Activated naive CD8-positive, alpha-beta T cell treated with anti-CD3 and anti-CD28 coated beads, Interleukin-2, amount 50 U/mL, for 24 hours (primary cell): Measurements from ENCODE around the gene TCF3.
"Not testable (repeated sequence)": the region's sequence is repeated elsewhere in the genome, so short reads cannot be mapped to it uniquely, and the experiment has no call there.

Source experiments
- ATAC-seq: fragments of 150-1000 bp; cut with Tn5 transposase; one replicate; pipeline ENCODE4 v1.10.0; 2021
- DNase-seq: peaks from one replicate; pipeline ENCODE4 v3.0.0; 2021
- H3K27ac Mint-ChIP-seq: one replicate; pipeline ENCODE4 v1.8.0; 2021; ENCODE audit warnings: mild to moderate bottlenecking, mixed read lengths
- H3K27me3 Mint-ChIP-seq: one replicate; pipeline ENCODE4 v1.8.0; 2021; ENCODE audit warnings: mixed read lengths
- H3K36me3 Mint-ChIP-seq: one replicate; pipeline ENCODE4 v1.8.0; 2021; ENCODE audit warnings: low read depth, mixed read lengths
- H3K4me1 Mint-ChIP-seq: one replicate; pipeline ENCODE4 v1.8.0; 2021; ENCODE audit warnings: mixed read lengths
- H3K4me3 Mint-ChIP-seq: one replicate; pipeline ENCODE4 v1.8.0; 2021; ENCODE audit warnings: mild to moderate bottlenecking, moderate library complexity, mixed read lengths
- H3K9me3 Mint-ChIP-seq: one replicate; pipeline ENCODE4 v1.8.0; 2021; ENCODE audit warnings: mixed read lengths

The TCF3 gene

GRCh38 chr19:1652471-1653299, at the start of gene TCF3:
Gene TCF3, minus strand, starts transcription at chr19:1652615. Its CDS starts 2,367 bp downstream, at chr19:1650248.
- Mint-ChIP-seq H3K27ac (peak within 1 kb of the TSS; percentile 94), H3K27me3 (no peaks in the 10 kb centered on the region), H3K4me1 (peaks cover 35% of the 10 kb centered on the region), H3K9me3 (no peaks in the 10 kb centered on the region), H3K36me3 (no peaks in the 10 kb centered on the region), H3K4me3 (peak within 1 kb of the TSS; percentile 92)
- ATAC-seq (peak; percentile 87), DNase-seq (peak; percentile 97)

- Mint-ChIP-seq H3K9me3 (peaks cover 11% of the 10 kb centered on the region), H3K36me3 (peaks cover 3% of the 10 kb centered on the region), H3K4me3 (no peak overlapping the region), H3K4me1 (peaks cover 5% of the 10 kb centered on the region), H3K27me3 (peaks cover 31% of the 10 kb centered on the region), H3K27ac (no peak overlapping the region)
- ATAC-seq: no peak
- DNase-seq: no peak
Measured at GRCh38 chr19:1700733-1701663, 48.6 kb upstream of the TCF3 start.

- Mint-ChIP-seq H3K27me3 (peaks cover 27% of the 10 kb centered on the region), H3K36me3 (peaks cover 7% of the 10 kb centered on the region), H3K4me1 (peaks cover 5% of the 10 kb centered on the region), H3K27ac (no peak overlapping the region), H3K4me3 (no peak overlapping the region), H3K9me3 (peaks cover 9% of the 10 kb centered on the region)
- no peak for ATAC-seq
- DNase-seq: no peak
Measured at GRCh38 chr19:1699998-1700732, 47.8 kb upstream of the TCF3 start.

DNA sequence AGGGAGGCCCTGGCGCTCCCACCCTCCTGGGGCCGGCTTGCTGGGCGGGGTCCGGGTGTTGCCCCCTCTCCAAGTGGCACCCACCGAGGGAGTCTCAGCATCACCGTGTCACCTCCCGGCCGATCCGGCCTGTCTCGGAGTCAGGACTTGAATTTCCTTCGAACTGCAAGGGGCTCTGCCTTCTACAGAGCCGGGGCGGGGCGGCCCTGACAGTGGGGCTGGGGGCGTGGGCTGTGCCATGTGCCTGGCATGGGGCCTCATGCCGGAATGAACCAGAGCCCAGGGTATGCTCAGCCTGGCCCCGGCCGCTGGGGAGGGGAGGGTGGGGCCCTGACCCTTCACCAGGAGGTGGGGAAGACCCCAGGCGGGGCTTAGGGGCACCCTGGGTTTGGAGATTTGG, 47.0 kb upstream of the TCF3 start:
- peaks cover 5% of the 10 kb centered on the region for H3K4me1 Mint-ChIP-seq
- H3K9me3 Mint-ChIP-seq: peaks cover 3% of the 10 kb centered on the region
- ATAC-seq (no peak), DNase-seq (no peak)
- H3K36me3 Mint-ChIP-seq: peaks cover 8% of the 10 kb centered on the region
- H3K27me3 Mint-ChIP-seq: peaks cover 21% of the 10 kb centered on the region
- no peak overlapping the region for H3K27ac Mint-ChIP-seq
- H3K4me3 Mint-ChIP-seq: no peak overlapping the region

- Mint-ChIP-seq H3K27me3 (peaks cover 19% of the 10 kb centered on the region), H3K36me3 (peaks cover 7% of the 10 kb centered on the region), H3K4me1 (peaks cover 5% of the 10 kb centered on the region), H3K27ac (no peak overlapping the region), H3K9me3 (no peaks in the 10 kb centered on the region), H3K4me3 (no peak overlapping the region)
- ATAC-seq: no peak
- DNase-seq: no peak
Measured at GRCh38 chr19:1698636-1699035, 46.2 kb upstream of the TCF3 start.

DNA sequence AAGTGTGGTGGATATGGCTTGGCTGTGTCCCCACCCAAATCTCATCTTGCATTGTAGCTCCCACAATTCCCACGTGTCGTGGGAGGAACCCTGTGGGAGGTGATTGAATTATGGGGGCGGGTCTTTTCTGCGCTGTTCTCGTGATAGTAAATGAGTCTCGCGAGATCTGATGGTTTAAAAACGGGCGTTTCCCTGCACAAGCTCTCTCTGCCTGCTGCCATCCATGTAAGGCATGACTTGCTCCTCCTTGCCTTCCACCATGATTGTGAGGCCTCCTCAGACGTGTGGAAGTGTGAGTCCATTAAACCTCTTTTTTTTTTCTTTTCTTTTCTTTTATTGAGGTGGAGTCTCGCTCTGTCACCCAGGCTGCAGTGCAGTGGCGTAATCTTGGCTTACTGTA, 43.1 kb upstream of the TCF3 start:
- H3K36me3 Mint-ChIP-seq, H3K9me3 Mint-ChIP-seq, DNase-seq, ATAC-seq, H3K4me3 Mint-ChIP-seq, H3K4me1 Mint-ChIP-seq, H3K27ac Mint-ChIP-seq: not testable (repeated sequence)
- peaks cover 17% of the 10 kb centered on the region for H3K27me3 Mint-ChIP-seq

- no peaks in the 10 kb centered on the region for H3K4me1 Mint-ChIP-seq
- DNase-seq (no peak), ATAC-seq (no peak)
- H3K27ac Mint-ChIP-seq: no peak overlapping the region
- H3K27me3 Mint-ChIP-seq: peaks cover 32% of the 10 kb centered on the region
- peaks cover 7% of the 10 kb centered on the region for H3K36me3 Mint-ChIP-seq
- H3K9me3 Mint-ChIP-seq: no peaks in the 10 kb centered on the region
- H3K4me3 Mint-ChIP-seq: no peak overlapping the region
Measured at GRCh38 chr19:1691589-1692290, 39.3 kb upstream of the TCF3 start.

- Mint-ChIP-seq H3K27ac (no peak overlapping the region), H3K36me3 (peaks cover 7% of the 10 kb centered on the region), H3K4me3 (no peak overlapping the region), H3K27me3 (peaks cover 32% of the 10 kb centered on the region), H3K9me3 (no peaks in the 10 kb centered on the region), H3K4me1 (no peaks in the 10 kb centered on the region)
- DNase-seq: peak; percentile 81
- ATAC-seq: peak; percentile 49
Measured at GRCh38 chr19:1690699-1691307, 38.4 kb upstream of the TCF3 start.

DNA sequence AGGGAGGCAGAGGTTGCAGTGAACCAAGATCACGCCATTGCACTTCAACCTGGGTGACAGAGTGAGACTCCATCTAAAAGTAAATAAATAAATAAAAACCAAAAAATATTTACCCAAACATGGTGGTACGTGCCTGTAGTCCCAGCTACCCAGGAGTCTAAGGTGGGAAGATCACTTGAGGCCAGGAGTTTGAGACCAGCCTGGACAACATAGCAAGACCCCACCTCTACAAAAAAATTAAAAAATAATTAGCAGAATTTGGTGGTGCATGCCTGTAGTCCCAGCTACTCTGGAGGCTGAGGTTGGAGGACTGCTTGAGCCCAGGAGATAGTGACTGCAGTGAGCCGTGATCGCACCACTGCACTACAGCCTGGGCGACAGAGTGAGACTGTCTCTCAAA, 33.4 kb upstream of the TCF3 start:
- not testable (repeated sequence) for H3K36me3 Mint-ChIP-seq, H3K4me1 Mint-ChIP-seq, H3K9me3 Mint-ChIP-seq, DNase-seq, ATAC-seq, H3K27ac Mint-ChIP-seq, H3K4me3 Mint-ChIP-seq
- peaks cover 32% of the 10 kb centered on the region for H3K27me3 Mint-ChIP-seq

DNA sequence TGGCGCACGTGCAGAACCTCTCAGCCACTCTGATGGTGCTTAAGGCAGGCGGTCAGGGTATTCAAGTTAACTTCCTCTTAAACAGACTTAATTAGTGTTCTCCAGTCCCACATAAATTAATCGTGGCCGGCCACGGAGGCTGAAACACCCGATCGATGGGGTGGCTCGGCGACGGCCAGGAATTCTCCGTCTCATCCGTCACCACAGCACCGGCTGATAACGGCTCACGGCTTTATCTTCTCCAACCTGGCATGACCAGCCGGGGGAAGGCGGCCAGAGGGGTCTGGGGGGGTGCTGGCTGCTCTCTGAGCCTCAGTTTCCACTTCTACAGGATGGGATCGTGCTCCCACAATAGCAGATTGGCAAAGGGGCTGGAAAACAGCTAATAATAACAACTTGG, 32.6 kb upstream of the TCF3 start:
- Mint-ChIP-seq H3K36me3 (no peaks in the 10 kb centered on the region), H3K27me3 (peaks cover 32% of the 10 kb centered on the region), H3K4me3 (no peak overlapping the region), H3K27ac (no peak overlapping the region), H3K4me1 (no peaks in the 10 kb centered on the region), H3K9me3 (no peaks in the 10 kb centered on the region)
- no peak for DNase-seq
- ATAC-seq: no peak

DNA sequence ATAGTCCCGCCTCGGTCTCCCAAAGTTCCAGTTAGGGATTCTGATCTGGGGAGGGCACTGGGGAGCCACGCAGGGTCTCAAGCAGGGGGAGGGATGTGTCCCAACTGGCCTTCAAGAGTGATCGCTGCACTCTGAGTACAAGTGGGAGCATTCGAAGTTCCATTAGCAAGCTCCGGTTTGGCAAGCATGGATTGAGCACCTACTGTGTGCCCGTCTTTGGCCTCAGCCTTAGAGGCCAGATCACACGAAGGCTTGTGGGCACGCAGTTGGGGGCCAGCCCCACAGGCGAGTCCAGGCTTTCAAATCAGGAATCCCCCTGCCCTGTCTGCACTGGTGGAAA, 32.1 kb upstream of the TCF3 start:
- peaks cover 35% of the 10 kb centered on the region for H3K27me3 Mint-ChIP-seq

DNA sequence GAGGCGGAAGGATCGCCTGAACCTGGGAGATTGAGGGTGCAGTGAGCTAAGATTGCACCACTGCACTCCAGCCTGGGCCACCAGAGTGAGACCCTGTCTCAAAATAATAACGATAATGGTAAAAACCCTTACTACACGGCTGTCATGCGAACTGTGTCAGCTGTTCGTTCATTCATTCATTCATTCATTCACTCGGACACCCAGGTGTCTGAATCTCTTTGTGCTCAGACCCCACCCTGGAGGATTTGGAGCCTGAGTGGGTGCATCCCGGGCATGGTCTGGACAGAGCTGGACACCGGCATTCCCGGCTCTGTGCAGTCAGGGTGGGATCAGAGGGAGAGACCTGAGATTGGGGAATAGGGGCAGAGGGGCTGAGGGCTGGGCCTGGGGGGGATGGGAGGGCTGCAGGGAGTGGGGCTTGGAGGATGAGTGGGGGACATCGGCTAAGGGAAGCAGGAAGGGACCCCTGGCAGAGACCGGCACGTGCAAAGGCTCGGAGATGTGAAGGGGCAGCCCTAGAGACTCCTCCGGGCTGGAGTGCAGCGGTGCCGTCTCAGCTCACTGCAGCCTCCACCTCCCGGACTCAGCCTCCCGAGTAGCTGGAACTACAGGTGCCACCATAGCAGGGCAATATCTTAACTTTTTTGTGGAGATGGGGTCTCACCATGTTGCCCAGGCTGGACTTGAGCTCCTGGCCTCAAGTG, 31.6 kb upstream of the TCF3 start:
- no peak for DNase-seq
- H3K4me1 Mint-ChIP-seq: no peaks in the 10 kb centered on the region
- peaks cover 36% of the 10 kb centered on the region for H3K27me3 Mint-ChIP-seq
- no peaks in the 10 kb centered on the region for H3K9me3 Mint-ChIP-seq
- no peak for ATAC-seq
- no peaks in the 10 kb centered on the region for H3K36me3 Mint-ChIP-seq
- H3K4me3 Mint-ChIP-seq: no peak overlapping the region
- no peak overlapping the region for H3K27ac Mint-ChIP-seq

More for the DNA sequence above, 32.1 kb upstream of the TCF3 start:
- no peak for DNase-seq
- Mint-ChIP-seq H3K9me3 (no peaks in the 10 kb centered on the region), H3K27ac (no peak overlapping the region), H3K36me3 (no peaks in the 10 kb centered on the region), H3K4me1 (no peaks in the 10 kb centered on the region), H3K4me3 (no peak overlapping the region)
- no peak for ATAC-seq

- H3K4me3 Mint-ChIP-seq: no peak overlapping the region
- ATAC-seq: no peak
- no peaks in the 10 kb centered on the region for H3K9me3 Mint-ChIP-seq
- DNase-seq: no peak
- H3K36me3 Mint-ChIP-seq: no peaks in the 10 kb centered on the region
- H3K4me1 Mint-ChIP-seq: no peaks in the 10 kb centered on the region
- peaks cover 46% of the 10 kb centered on the region for H3K27me3 Mint-ChIP-seq
- H3K27ac Mint-ChIP-seq: no peak overlapping the region
Measured at GRCh38 chr19:1680976-1681375, 28.6 kb upstream of the TCF3 start.
